ENCODE results near the gene CNTNAP5. TPM values are rescaled to one million over a fixed set of nuclear protein-coding genes. Genes with fewer than 3 reads are reported as not detected.

CNTNAP5 gene
- total and polyA plus RNA-seq, 2 of the 8 experiments (the other 6 are each of a cell fraction or from before 2014, with no cell fraction given), result 0.11 to 0.76 TPM

DNA sequence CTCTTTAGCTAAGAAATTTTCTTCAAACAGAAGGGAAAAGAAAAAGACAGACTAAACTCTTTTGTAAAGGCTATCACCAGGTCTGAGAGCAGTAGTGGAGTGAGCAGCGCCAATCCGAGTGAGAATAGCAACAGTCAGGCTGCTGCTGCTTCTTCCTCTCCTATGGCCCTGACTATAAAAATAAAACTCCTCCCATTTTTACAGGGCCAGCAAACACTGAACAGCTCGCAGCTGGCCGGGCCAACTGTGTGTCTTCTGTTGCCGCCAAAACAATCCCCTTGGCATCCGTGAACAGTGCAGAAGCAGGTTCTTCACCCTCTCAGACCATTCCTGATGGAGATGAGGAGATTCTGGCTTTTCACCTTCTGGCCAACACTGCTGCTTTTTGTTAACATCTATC is 124.5 kb downstream of the CNTNAP5 start:
- H3K27ac ChIP-seq (ENCODE audit: low read depth, low read length), result no peak overlapping the region
- no peak overlapping the region for H4K5ac ChIP-seq (ENCODE audit: insufficient read length, low read depth, low read length)
- H2BK120ac ChIP-seq (replicated peaks; ENCODE audit: low read depth, low read length), result no peak overlapping the region
- no peak overlapping the region for H4K91ac ChIP-seq (replicated peaks; ENCODE audit: insufficient read length, low read length)
- CTCF ChIA-PET (ENCODE audit: partially characterized antibody), result no interaction called here
- H3K4ac ChIP-seq (replicated peaks; ENCODE audit: insufficient read length, low read depth, low read length), result no peak overlapping the region
- WGBS, 2 experiments (ENCODE audit: extremely low coverage in 1 of 2, insufficient coverage in 1 of 2, insufficient read length in 1 of 2, insufficient replicate concordance in 2 of 2, low coverage in 1 of 2, low lambda C conversion rate in 2 of 2, missing lambda C conversion rate in 1 of 2), result 95% methylated on average over 6 of the region's 6 CpGs; no CpG with 5 or more reads in 1 of the 2 experiments
- no peak overlapping the region for H2AK5ac ChIP-seq (ENCODE audit: low read depth, low read length)
- no peaks in the 10 kb centered on the region for H3K79me2 ChIP-seq (ENCODE audit: control insufficient read depth in 1 of 2, insufficient read depth in 2 of 2, low read length in 2 of 2)
- no peaks in the 10 kb centered on the region for H4K20me1 ChIP-seq (replicated peaks in 1 of 2; ENCODE audit: control insufficient read depth in 1 of 2, insufficient read depth in 2 of 2, low read length in 2 of 2)
- POLR2A ChIA-PET (ENCODE audit: partially characterized antibody), result no interaction called here
- DNase-seq (ENCODE audit: low read depth in 1 of 2, low spot score in 2 of 2) (no peak), FAIRE-seq (no peak)
- no peak overlapping the region for H2BK12ac ChIP-seq (ENCODE audit: low read depth, low read length)
- no peaks in the 10 kb centered on the region for H3K36me3 ChIP-seq (ENCODE audit: control insufficient read depth in 2 of 4, insufficient read depth in 4 of 4, low read length in 3 of 4)
- TF ChIP-seq GTF2F1 (IDR thresholded peaks at IDR 0.05; ENCODE audit: borderline replicate concordance, low read depth, low read length), result no peak
- H4K8ac ChIP-seq (ENCODE audit: extremely low read depth, insufficient read depth, low read length), result no peak overlapping the region
- no peaks in the 10 kb centered on the region for H3K79me1 ChIP-seq (ENCODE audit: low read depth, low read length)
- 0 out of 7 replicates have a peak, but pooled peaks cover 0 to 2% (median 0%) of the 10 kb centered on the region in 4 experiments for H3K4me1 ChIP-seq (replicated peaks in 1 of 4; ENCODE audit: control insufficient read depth in 3 of 4, insufficient read depth in 4 of 4, low read length in 3 of 4)
- peaks cover 0 to 6% (median under 1%) of the 10 kb centered on the region in 4 experiments; a peak in 4 of 7 replicates for H3K27me3 ChIP-seq (replicated peaks in 1 of 4; ENCODE audit: control insufficient read depth in 3 of 4, extremely low read depth in 1 of 4, insufficient read depth in 3 of 4, low read length in 3 of 4)
- H3K23ac ChIP-seq (ENCODE audit: insufficient read length), result no peak overlapping the region
- no peak overlapping the region for H2BK5ac ChIP-seq (ENCODE audit: low read depth, low read length)
- no peak overlapping the region for H3K56ac ChIP-seq (replicated peaks; ENCODE audit: insufficient read length, low read depth, low read length)
- no peak overlapping the region for H3K9ac ChIP-seq (replicated peaks in 1 of 4; ENCODE audit: extremely low read depth in 1 of 4, low read depth in 3 of 4, low read length in 3 of 4)
- H2BK15ac ChIP-seq (ENCODE audit: low read length), result no peak overlapping the region
- no peaks in the 10 kb centered on the region for H3K9me3 ChIP-seq (ENCODE audit: insufficient read depth in 2 of 2, low read depth in 1 of 2, low read length in 1 of 2)
- no peak overlapping the region for H3K4me2 ChIP-seq (ENCODE audit: insufficient read depth in 1 of 2, low read depth in 2 of 2, low read length in 2 of 2)
- no peak overlapping the region for H2BK20ac ChIP-seq (ENCODE audit: low read length)
- no peak overlapping the region for H2AFZ ChIP-seq (ENCODE audit: low read length)
- no peaks in the 10 kb centered on the region for H3K23me2 ChIP-seq (ENCODE audit: low read depth, low read length)
- H3K14ac ChIP-seq (ENCODE audit: insufficient read length), result no peak overlapping the region
- no peak overlapping the region for H3K4me3 ChIP-seq (ENCODE audit: extremely low read depth in 1 of 4, insufficient read depth in 2 of 4, low read depth in 3 of 4, low read length in 4 of 4)
- H3K18ac ChIP-seq (ENCODE audit: extremely low read depth, low read length), result no peak overlapping the region

Measured in H1 (cell line).